ENCODE results near the gene HOXA3.
A peak's percentile ranks its signal among the peaks of the same experiment; 100 is the strongest.

Gene HOXA3

GRCh38 chr7:27109466-27110185, 42.8 kb downstream of the HOXA3 start:
- no peak overlapping the region for H2BK120ac ChIP-seq (ENCODE audit: insufficient read depth, low read length, poor library complexity)
- H3K27ac ChIP-seq (ENCODE audit: low read depth, low read length): no peak overlapping the region
- H3K79me1 ChIP-seq (ENCODE audit: low read length): no peaks in the 10 kb centered on the region
- H2BK12ac ChIP-seq (ENCODE audit: low read length): no peak overlapping the region
- H2AK5ac ChIP-seq (ENCODE audit: low read length): no peak overlapping the region
- H3K23ac ChIP-seq (ENCODE audit: low read length): no peak overlapping the region
- no peak overlapping the region for H3K18ac ChIP-seq (ENCODE audit: low read length)
- no peak overlapping the region for H4K12ac ChIP-seq (ENCODE audit: low read depth, low read length)
- peaks cover 80% of the 10 kb centered on the region for H3K27me3 ChIP-seq (ENCODE audit: insufficient read depth, low read length)
- no peak overlapping the region for H2AFZ ChIP-seq (ENCODE audit: insufficient read depth, low read length, poor library complexity)
- H3K4me1 ChIP-seq (ENCODE audit: control insufficient read depth in 1 of 2, insufficient read depth in 2 of 2, low read length in 2 of 2): peaks cover 5 to 7% of the 10 kb centered on the region in 2 experiments
- no peak overlapping the region for H3K9ac ChIP-seq (ENCODE audit: low read length)
- H3K4me3 ChIP-seq (ENCODE audit: low read depth, low read length): no peak overlapping the region
- H4K91ac ChIP-seq (ENCODE audit: low read depth, low read length): no peak overlapping the region
- DNase-seq: no peak
- H3K9me3 ChIP-seq (ENCODE audit: insufficient read depth, low read depth, low read length): peaks cover 13% of the 10 kb centered on the region
- no peak overlapping the region for H3K14ac ChIP-seq (ENCODE audit: low read length)
- no CpG with 5 or more reads among the region's 4 CpGs for WGBS (ENCODE audit: extremely low coverage, insufficient coverage, insufficient read length)
- H3K79me2 ChIP-seq (ENCODE audit: control insufficient read depth, insufficient read depth, low read length, poor library complexity): no peaks in the 10 kb centered on the region
- no peak overlapping the region for H4K8ac ChIP-seq (ENCODE audit: low read depth, low read length)
- H3K4ac ChIP-seq (ENCODE audit: low read depth, low read length): no peak overlapping the region
- no peak overlapping the region for H3K4me2 ChIP-seq (ENCODE audit: low read length)
- H2BK5ac ChIP-seq (ENCODE audit: low read depth, low read length, poor library complexity): no peak overlapping the region
- no peaks in the 10 kb centered on the region for H3K36me3 ChIP-seq (ENCODE audit: control insufficient read depth in 1 of 2, insufficient read depth in 2 of 2, low read length in 2 of 2)

- Histone ChIP-seq H3K27ac (ENCODE audit: low read depth, low read length) (no peak overlapping the region), H2BK12ac (ENCODE audit: low read length) (no peak overlapping the region), H4K12ac (ENCODE audit: low read depth, low read length) (no peak overlapping the region), H3K18ac (ENCODE audit: low read length) (no peak overlapping the region), H3K4me3 (ENCODE audit: low read depth, low read length) (no peak overlapping the region), H2AFZ (ENCODE audit: insufficient read depth, low read length, poor library complexity) (no peak overlapping the region), H3K9me3 (ENCODE audit: insufficient read depth, low read depth, low read length) (peaks cover 14% of the 10 kb centered on the region), H2BK120ac (ENCODE audit: insufficient read depth, low read length, poor library complexity) (no peak overlapping the region), H3K4me1 (ENCODE audit: control insufficient read depth in 1 of 2, insufficient read depth in 2 of 2, low read length in 2 of 2) (peaks cover 5 to 7% of the 10 kb centered on the region in 2 experiments), H4K91ac (ENCODE audit: low read depth, low read length) (no peak overlapping the region), H3K4me2 (ENCODE audit: low read length) (peak overlapping the region; percentile 15), H3K14ac (ENCODE audit: low read length) (no peak overlapping the region), H3K79me1 (ENCODE audit: low read length) (no peaks in the 10 kb centered on the region), H4K8ac (ENCODE audit: low read depth, low read length) (no peak overlapping the region), H2AK5ac (ENCODE audit: low read length) (no peak overlapping the region), H3K4ac (ENCODE audit: low read depth, low read length) (no peak overlapping the region), H3K79me2 (ENCODE audit: control insufficient read depth, insufficient read depth, low read length, poor library complexity) (no peaks in the 10 kb centered on the region), H3K9ac (ENCODE audit: low read length) (no peak overlapping the region), H2BK5ac (ENCODE audit: low read depth, low read length, poor library complexity) (no peak overlapping the region), H3K36me3 (ENCODE audit: control insufficient read depth in 1 of 2, insufficient read depth in 2 of 2, low read length in 2 of 2) (no peaks in the 10 kb centered on the region), H3K23ac (ENCODE audit: low read length) (no peak overlapping the region), H3K27me3 (ENCODE audit: insufficient read depth, low read length) (peaks cover 84% of the 10 kb centered on the region)
- WGBS (ENCODE audit: extremely low coverage, insufficient coverage, insufficient read length): no CpG with 5 or more reads among the region's 41 CpGs
- no peak for DNase-seq
Measured at GRCh38 chr7:27108390-27109127, 43.8 kb downstream of the HOXA3 start.

- WGBS (ENCODE audit: extremely low coverage, insufficient coverage, insufficient read length): no CpG with 5 or more reads among the region's 47 CpGs
- Histone ChIP-seq H3K4me3 (ENCODE audit: low read depth, low read length) (no peak overlapping the region), H3K9me3 (ENCODE audit: insufficient read depth, low read depth, low read length) (peaks cover 16% of the 10 kb centered on the region), H3K27ac (ENCODE audit: low read depth, low read length) (no peak overlapping the region), H4K91ac (ENCODE audit: low read depth, low read length) (no peak overlapping the region), H3K79me2 (ENCODE audit: control insufficient read depth, insufficient read depth, low read length, poor library complexity) (no peaks in the 10 kb centered on the region), H3K14ac (ENCODE audit: low read length) (no peak overlapping the region), H2AK5ac (ENCODE audit: low read length) (no peak overlapping the region), H2AFZ (ENCODE audit: insufficient read depth, low read length, poor library complexity) (no peak overlapping the region), H3K23ac (ENCODE audit: low read length) (no peak overlapping the region), H2BK5ac (ENCODE audit: low read depth, low read length, poor library complexity) (no peak overlapping the region), H3K27me3 (ENCODE audit: insufficient read depth, low read length) (peaks cover 83% of the 10 kb centered on the region), H4K8ac (ENCODE audit: low read depth, low read length) (no peak overlapping the region), H3K79me1 (ENCODE audit: low read length) (no peaks in the 10 kb centered on the region), H3K4me2 (ENCODE audit: low read length) (no peak overlapping the region), H2BK120ac (ENCODE audit: insufficient read depth, low read length, poor library complexity) (no peak overlapping the region), H4K12ac (ENCODE audit: low read depth, low read length) (no peak overlapping the region), H3K9ac (ENCODE audit: low read length) (no peak overlapping the region), H3K4me1 (ENCODE audit: control insufficient read depth in 1 of 2, insufficient read depth in 2 of 2, low read length in 2 of 2) (peaks cover 5 to 7% of the 10 kb centered on the region in 2 experiments), H3K18ac (ENCODE audit: low read length) (no peak overlapping the region), H3K36me3 (ENCODE audit: control insufficient read depth in 1 of 2, insufficient read depth in 2 of 2, low read length in 2 of 2) (no peaks in the 10 kb centered on the region), H3K4ac (ENCODE audit: low read depth, low read length) (no peak overlapping the region), H2BK12ac (ENCODE audit: low read length) (no peak overlapping the region)
- no peak for DNase-seq
Measured at GRCh38 chr7:27107391-27108381, 44.7 kb downstream of the HOXA3 start.

DNA sequence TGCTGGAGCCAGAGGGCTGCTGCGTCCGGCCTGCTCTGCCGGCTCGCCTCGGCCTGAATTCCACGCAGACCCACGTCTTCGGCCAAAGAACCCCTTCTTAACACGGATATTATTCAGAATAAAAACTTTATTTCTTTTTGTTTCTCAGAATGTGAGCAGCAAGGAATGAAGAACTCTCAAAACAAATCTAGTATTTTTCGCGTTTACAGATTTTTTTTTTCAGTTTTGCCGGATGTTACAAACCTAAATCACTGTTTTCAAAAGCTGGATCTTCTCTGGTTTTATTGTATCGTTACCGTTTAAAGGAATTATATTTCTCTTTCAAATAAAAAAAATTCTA, 45.5 kb downstream of the HOXA3 start:
- Histone ChIP-seq H3K4me2 (ENCODE audit: low read length) (peak overlapping the region; percentile 23), H2BK120ac (ENCODE audit: insufficient read depth, low read length, poor library complexity) (no peak overlapping the region), H3K79me1 (ENCODE audit: low read length) (no peaks in the 10 kb centered on the region), H2AK5ac (ENCODE audit: low read length) (no peak overlapping the region), H3K27ac (ENCODE audit: low read depth, low read length) (no peak overlapping the region), H4K8ac (ENCODE audit: low read depth, low read length) (no peak overlapping the region), H2AFZ (ENCODE audit: insufficient read depth, low read length, poor library complexity) (no peak overlapping the region), H4K12ac (ENCODE audit: low read depth, low read length) (no peak overlapping the region), H3K23ac (ENCODE audit: low read length) (no peak overlapping the region), H3K4me1 (ENCODE audit: control insufficient read depth in 1 of 2, insufficient read depth in 2 of 2, low read length in 2 of 2) (peaks cover 6 to 7% of the 10 kb centered on the region in 2 experiments), H3K79me2 (ENCODE audit: control insufficient read depth, insufficient read depth, low read length, poor library complexity) (no peaks in the 10 kb centered on the region), H3K4me3 (ENCODE audit: low read depth, low read length) (no peak overlapping the region), H4K91ac (ENCODE audit: low read depth, low read length) (no peak overlapping the region), H2BK5ac (ENCODE audit: low read depth, low read length, poor library complexity) (no peak overlapping the region), H3K4ac (ENCODE audit: low read depth, low read length) (no peak overlapping the region), H3K36me3 (ENCODE audit: control insufficient read depth in 1 of 2, insufficient read depth in 2 of 2, low read length in 2 of 2) (no peaks in the 10 kb centered on the region), H2BK12ac (ENCODE audit: low read length) (no peak overlapping the region), H3K14ac (ENCODE audit: low read length) (no peak overlapping the region), H3K27me3 (ENCODE audit: insufficient read depth, low read length) (peaks cover 91% of the 10 kb centered on the region), H3K18ac (ENCODE audit: low read length) (no peak overlapping the region), H3K9ac (ENCODE audit: low read length) (no peak overlapping the region), H3K9me3 (ENCODE audit: insufficient read depth, low read depth, low read length) (peaks cover 17% of the 10 kb centered on the region)
- no peak for DNase-seq
- no CpG with 5 or more reads among the region's 14 CpGs for WGBS (ENCODE audit: extremely low coverage, insufficient coverage, insufficient read length)
